ENCODE data around the gene NDUFB7. TPM values are rescaled to one million over a fixed set of nuclear protein-coding genes. Genes with fewer than 3 reads are reported as not detected.

The NDUFB7 gene
- total and polyA plus RNA-seq, 2 of the 8 experiments (the other 6 are each of a cell fraction or from before 2014, with no cell fraction given), result 151 to 740 TPM

DNA sequence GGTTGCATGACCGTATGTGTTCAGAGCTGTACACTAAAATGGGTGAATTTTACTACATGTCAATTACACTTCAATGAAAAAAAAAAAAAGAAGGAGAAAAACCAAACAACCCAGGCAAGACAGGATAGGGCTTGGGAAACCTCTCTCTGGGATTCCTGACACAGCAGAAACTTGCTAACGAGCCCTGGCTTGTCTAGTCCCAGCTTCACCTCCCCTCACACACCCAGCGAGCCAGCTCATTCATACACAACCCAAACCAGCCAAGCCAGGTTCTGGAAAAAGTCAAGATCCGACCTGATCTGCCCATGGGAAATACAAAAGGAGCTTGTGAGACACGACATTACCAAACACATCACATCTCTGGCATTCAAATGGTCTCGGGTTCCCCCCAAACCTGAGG, 46.1 kb downstream of the NDUFB7 start (continued):
- no peak for TF ChIP-seq HDAC2 (IDR thresholded peaks at IDR 0.05; ENCODE audit: borderline replicate concordance in 1 of 2, low read depth in 2 of 2, low read length in 2 of 2)

Data from H1 (cell line).